ENCODE data around the gene NSUN6. TPM values are rescaled to one million over a fixed set of nuclear protein-coding genes. Genes with fewer than 3 reads are reported as not detected.
A peak's percentile ranks its signal among the peaks of the same experiment; 100 is the strongest.

The NSUN6 gene
- total and polyA plus RNA-seq, 7 donors: 3.0 to 7.0 (median 4.0) TPM

GRCh38 chr10:18615618-18616017 is 35.8 kb downstream of the NSUN6 start:
- WGBS, 3 donors: 87 to 98% (median 92%) methylated on average over 4 of the region's 4 CpGs
- Histone ChIP-seq H3K27me3 (ENCODE audit: insufficient read depth in 3 of 3, low read length in 2 of 3) (no peaks in the 10 kb centered on the region), H3K27ac (no peak overlapping the region), H3K36me3 (ENCODE audit: insufficient read depth in 1 of 2, low read depth in 1 of 2) (peaks cover 0 to 12% of the 10 kb centered on the region in 2 donors), H3K4me3 (no peak overlapping the region), H3K9me3 (no peaks in the 10 kb centered on the region), H3K4me1 (no peaks in the 10 kb centered on the region)
- peak in 2 of 4 donors; percentile 39 to 44 for ATAC-seq
- no peak for DNase-seq
- TF ChIP-seq, protein P1, sequence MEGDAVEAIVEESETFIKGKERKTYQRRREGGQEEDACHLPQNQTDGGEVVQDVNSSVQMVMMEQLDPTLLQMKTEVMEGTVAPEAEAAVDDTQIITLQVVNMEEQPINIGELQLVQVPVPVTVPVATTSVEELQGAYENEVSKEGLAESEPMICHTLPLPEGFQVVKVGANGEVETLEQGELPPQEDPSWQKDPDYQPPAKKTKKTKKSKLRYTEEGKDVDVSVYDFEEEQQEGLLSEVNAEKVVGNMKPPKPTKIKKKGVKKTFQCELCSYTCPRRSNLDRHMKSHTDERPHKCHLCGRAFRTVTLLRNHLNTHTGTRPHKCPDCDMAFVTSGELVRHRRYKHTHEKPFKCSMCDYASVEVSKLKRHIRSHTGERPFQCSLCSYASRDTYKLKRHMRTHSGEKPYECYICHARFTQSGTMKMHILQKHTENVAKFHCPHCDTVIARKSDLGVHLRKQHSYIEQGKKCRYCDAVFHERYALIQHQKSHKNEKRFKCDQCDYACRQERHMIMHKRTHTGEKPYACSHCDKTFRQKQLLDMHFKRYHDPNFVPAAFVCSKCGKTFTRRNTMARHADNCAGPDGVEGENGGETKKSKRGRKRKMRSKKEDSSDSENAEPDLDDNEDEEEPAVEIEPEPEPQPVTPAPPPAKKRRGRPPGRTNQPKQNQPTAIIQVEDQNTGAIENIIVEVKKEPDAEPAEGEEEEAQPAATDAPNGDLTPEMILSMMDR (IDR thresholded peaks at IDR 0.05): no peak
- intact Hi-C loops (cut with DNase I): no loop called here

GRCh38 chr10:18611168-18611567 is 40.2 kb downstream of the NSUN6 start:
- ATAC-seq (no peak), DNase-seq (no peak)
- intact Hi-C loops (cut with DNase I): no loop called here
- Histone ChIP-seq H3K27me3 (ENCODE audit: insufficient read depth in 3 of 3, low read length in 2 of 3) (no peaks in the 10 kb centered on the region), H3K9me3 (no peaks in the 10 kb centered on the region), H3K4me1 (no peaks in the 10 kb centered on the region), H3K4me3 (no peak overlapping the region), H3K27ac (no peak overlapping the region), H3K36me3 (ENCODE audit: insufficient read depth in 1 of 2, low read depth in 1 of 2) (peaks cover 0 to 23% of the 10 kb centered on the region in 2 donors)
- WGBS, 3 donors: 95 to 97% (median 96%) methylated on average over 4 of the region's 4 CpGs
- TF ChIP-seq, protein P1 (IDR thresholded peaks at IDR 0.05): no peak

- H3K4me1 ChIP-seq: no peaks in the 10 kb centered on the region
- ATAC-seq (peak in 3 of 4 donors; percentile 32 to 55 (median 42)), DNase-seq (no peak)
- no peaks in the 10 kb centered on the region for H3K27me3 ChIP-seq (ENCODE audit: insufficient read depth in 3 of 3, low read length in 2 of 3)
- no peak overlapping the region for H3K4me3 ChIP-seq
- H3K9me3 ChIP-seq: no peaks in the 10 kb centered on the region
- no peak overlapping the region for H3K27ac ChIP-seq
- TF ChIP-seq, protein P1 (IDR thresholded peaks at IDR 0.05): no peak
- intact Hi-C loops (cut with DNase I): no loop called here
- peaks cover 0 to 23% of the 10 kb centered on the region in 2 donors for H3K36me3 ChIP-seq (ENCODE audit: insufficient read depth in 1 of 2, low read depth in 1 of 2)
- WGBS, 3 donors: 85 to 91% (median 87%) methylated on average over 3 of the region's 3 CpGs
Measured at GRCh38 chr10:18610517-18610916, 40.9 kb downstream of the NSUN6 start.

DNA sequence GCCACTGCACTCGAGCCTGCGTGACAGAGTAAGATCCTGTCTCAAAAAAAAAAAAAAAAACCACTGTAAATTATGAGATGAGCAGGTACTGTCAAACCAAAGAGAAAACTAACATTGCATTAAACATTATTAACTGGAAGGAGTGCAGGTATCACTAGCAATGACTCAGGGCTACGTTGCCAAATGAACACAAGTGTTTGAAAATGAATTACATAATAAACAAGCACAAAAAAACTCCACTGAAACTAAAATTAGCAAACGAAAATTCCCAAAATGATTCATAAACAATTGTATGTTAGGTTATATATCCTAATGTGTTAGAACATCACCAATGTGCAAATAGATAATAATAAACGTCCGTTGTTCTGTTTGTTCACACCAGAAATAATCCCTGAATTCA is 42.8 kb downstream of the NSUN6 start:
- TF ChIP-seq, protein P1 (IDR thresholded peaks at IDR 0.05): no peak
- DNase-seq (no peak), ATAC-seq (no peak)
- intact Hi-C loops (cut with DNase I): no loop called here
- Histone ChIP-seq H3K36me3 (ENCODE audit: insufficient read depth in 1 of 2, low read depth in 1 of 2) (peaks cover 0 to 23% of the 10 kb centered on the region in 2 donors), H3K4me3 (no peak overlapping the region), H3K4me1 (no peaks in the 10 kb centered on the region), H3K9me3 (no peaks in the 10 kb centered on the region), H3K27me3 (ENCODE audit: insufficient read depth in 3 of 3, low read length in 2 of 3) (no peaks in the 10 kb centered on the region), H3K27ac (no peak overlapping the region)
- WGBS, 3 donors: 85 to 88% (median 86%) methylated on average over 6 of the region's 6 CpGs
